Measurements from ENCODE around the gene METTL6.
"Not testable (repeated sequence)": the region's sequence is repeated elsewhere in the genome, so short reads cannot be mapped to it uniquely, and the experiment has no call there.

DNA sequence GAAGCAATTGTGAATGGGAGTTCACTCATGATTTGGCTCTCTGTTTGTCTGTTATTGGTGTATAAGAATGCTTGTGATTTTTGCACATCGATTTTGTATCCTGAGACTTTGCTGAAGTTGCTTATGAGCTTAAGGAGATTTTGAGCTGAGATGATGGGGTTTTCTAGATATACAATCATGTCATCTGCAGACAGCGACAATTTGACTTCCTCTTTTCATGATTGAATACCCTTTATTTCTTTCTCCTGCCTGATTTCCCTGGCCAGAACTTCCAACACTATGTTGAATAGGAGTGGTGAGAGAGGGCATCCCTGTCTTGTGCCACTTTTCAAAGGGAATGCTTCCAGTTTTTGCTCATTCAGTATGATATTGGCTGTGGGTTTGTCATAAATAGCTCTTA is 34.1 kb downstream of the METTL6 start:
- not testable (repeated sequence) for TF ChIP-seq POLR2A (IDR thresholded peaks at IDR 0.05)
- TF ChIP-seq, protein P1, sequence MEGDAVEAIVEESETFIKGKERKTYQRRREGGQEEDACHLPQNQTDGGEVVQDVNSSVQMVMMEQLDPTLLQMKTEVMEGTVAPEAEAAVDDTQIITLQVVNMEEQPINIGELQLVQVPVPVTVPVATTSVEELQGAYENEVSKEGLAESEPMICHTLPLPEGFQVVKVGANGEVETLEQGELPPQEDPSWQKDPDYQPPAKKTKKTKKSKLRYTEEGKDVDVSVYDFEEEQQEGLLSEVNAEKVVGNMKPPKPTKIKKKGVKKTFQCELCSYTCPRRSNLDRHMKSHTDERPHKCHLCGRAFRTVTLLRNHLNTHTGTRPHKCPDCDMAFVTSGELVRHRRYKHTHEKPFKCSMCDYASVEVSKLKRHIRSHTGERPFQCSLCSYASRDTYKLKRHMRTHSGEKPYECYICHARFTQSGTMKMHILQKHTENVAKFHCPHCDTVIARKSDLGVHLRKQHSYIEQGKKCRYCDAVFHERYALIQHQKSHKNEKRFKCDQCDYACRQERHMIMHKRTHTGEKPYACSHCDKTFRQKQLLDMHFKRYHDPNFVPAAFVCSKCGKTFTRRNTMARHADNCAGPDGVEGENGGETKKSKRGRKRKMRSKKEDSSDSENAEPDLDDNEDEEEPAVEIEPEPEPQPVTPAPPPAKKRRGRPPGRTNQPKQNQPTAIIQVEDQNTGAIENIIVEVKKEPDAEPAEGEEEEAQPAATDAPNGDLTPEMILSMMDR (IDR thresholded peaks at IDR 0.05) = not testable (repeated sequence)

Data from adrenal gland (tissue), 5 donors.